B cell (primary cell): Measurements from ENCODE around the gene OVCH1.

Source experiments
- CTCF ChIP-seq: fragments of 200-600 bp; IDR thresholded peaks from one replicate; pipeline ENCODE4 v1.8.0; 2022; ENCODE audit warnings: antibody characterized with exemption, mild to moderate bottlenecking
- EZH2 ChIP-seq: IDR thresholded peaks from 2 replicates; pipeline ENCODE4 v1.6.1; 2012; ENCODE audit warnings: borderline replicate concordance, low read depth, mild to moderate bottlenecking, moderate library complexity, low read length; ENCODE audit not compliant: insufficient read depth, poor library complexity, severe bottlenecking

- TF ChIP-seq CTCF (no peak), EZH2 (no peak)
Measured at GRCh38 chr12:29530436-29530835, 33.0 kb upstream of the OVCH1 start.
